ENCODE results near the gene ADAMTS16.

ADAMTS16 gene

GRCh38 chr5:5164163-5164562 lies 24.0 kb downstream of the ADAMTS16 start:
- H3K23ac ChIP-seq (ENCODE audit: low read depth, low read length, poor library complexity): no peak overlapping the region
- H2BK15ac ChIP-seq (ENCODE audit: low read length): no peak overlapping the region
- no peak overlapping the region for H4K91ac ChIP-seq (ENCODE audit: low read depth, low read length, poor library complexity)
- H3K18ac ChIP-seq (ENCODE audit: low read length): no peak overlapping the region
- peaks cover 0 to 1% of the 10 kb centered on the region in 2 donors for H3K9me3 ChIP-seq (replicated peaks in 1 of 2; ENCODE audit: control insufficient read depth in 2 of 2, insufficient read depth in 1 of 2, low read depth in 1 of 2, low read length in 2 of 2)
- no peak overlapping the region for H3K14ac ChIP-seq (ENCODE audit: low read length)
- no peak overlapping the region for H4K8ac ChIP-seq (ENCODE audit: low read depth, low read length)
- H3K27ac ChIP-seq (replicated peaks; ENCODE audit: low read length): no peak overlapping the region
- H3K4ac ChIP-seq (ENCODE audit: low read length): no peak overlapping the region
- WGBS, 2 donors (ENCODE audit: extremely low coverage in 2 of 2, insufficient read length in 2 of 2, insufficient replicate concordance in 1 of 2): no CpG with 5 or more reads among the region's 5 CpGs
- H2BK12ac ChIP-seq (ENCODE audit: low read length): no peak overlapping the region
- no peaks in the 10 kb centered on the region for H3K79me1 ChIP-seq (ENCODE audit: low read depth, low read length)
- no peak overlapping the region for H2BK5ac ChIP-seq (ENCODE audit: low read length)
- H3K27me3 ChIP-seq (ENCODE audit: control insufficient read depth in 3 of 3, insufficient read depth in 3 of 3, low read depth in 1 of 3, low read length in 3 of 3): no peaks in the 10 kb centered on the region
- H2BK120ac ChIP-seq (ENCODE audit: low read depth, low read length): no peak overlapping the region
- no peak overlapping the region for H2AFZ ChIP-seq (ENCODE audit: low read length)
- no peak for DNase-seq (ENCODE audit: low spot score)
- H3K36me3 ChIP-seq (replicated peaks in 1 of 2; ENCODE audit: control insufficient read depth in 2 of 2, insufficient read depth in 2 of 2, low read length in 2 of 2): no peaks in the 10 kb centered on the region
- H3K9ac ChIP-seq (ENCODE audit: low read depth, low read length, poor library complexity): no peak overlapping the region
- no peak overlapping the region for H3K4me2 ChIP-seq (ENCODE audit: insufficient read depth, low read length, poor library complexity, severe bottlenecking)
- H3K4me3 ChIP-seq (ENCODE audit: low read length in 2 of 2): no peak overlapping the region
- H2AK5ac ChIP-seq (ENCODE audit: low read depth, low read length): no peak overlapping the region
- no peaks in the 10 kb centered on the region for H3K4me1 ChIP-seq (ENCODE audit: control insufficient read depth in 2 of 2, insufficient read depth in 1 of 2, low read depth in 1 of 2, low read length in 2 of 2)

- H4K91ac ChIP-seq (ENCODE audit: low read depth, low read length, poor library complexity): no peak overlapping the region
- no peaks in the 10 kb centered on the region for H3K36me3 ChIP-seq (replicated peaks in 1 of 2; ENCODE audit: control insufficient read depth in 2 of 2, insufficient read depth in 2 of 2, low read length in 2 of 2)
- no peak overlapping the region for H2AK5ac ChIP-seq (ENCODE audit: low read depth, low read length)
- no peak overlapping the region for H3K14ac ChIP-seq (ENCODE audit: low read length)
- no peaks in the 10 kb centered on the region for H3K27me3 ChIP-seq (ENCODE audit: control insufficient read depth in 3 of 3, insufficient read depth in 3 of 3, low read depth in 1 of 3, low read length in 3 of 3)
- no peak overlapping the region for H2BK12ac ChIP-seq (ENCODE audit: low read length)
- H3K4me2 ChIP-seq (ENCODE audit: insufficient read depth, low read length, poor library complexity, severe bottlenecking): no peak overlapping the region
- H3K9ac ChIP-seq (ENCODE audit: low read depth, low read length, poor library complexity): no peak overlapping the region
- H3K9me3 ChIP-seq (replicated peaks in 1 of 2; ENCODE audit: control insufficient read depth in 2 of 2, insufficient read depth in 1 of 2, low read depth in 1 of 2, low read length in 2 of 2): peaks cover 0 to 1% of the 10 kb centered on the region in 2 donors
- DNase-seq (ENCODE audit: low spot score): no peak
- no CpG with 5 or more reads among the region's 9 CpGs for WGBS, 2 donors (ENCODE audit: extremely low coverage in 2 of 2, insufficient read length in 2 of 2, insufficient replicate concordance in 1 of 2)
- no peaks in the 10 kb centered on the region for H3K79me1 ChIP-seq (ENCODE audit: low read depth, low read length)
- no peak overlapping the region for H4K8ac ChIP-seq (ENCODE audit: low read depth, low read length)
- no peak overlapping the region for H3K27ac ChIP-seq (replicated peaks; ENCODE audit: low read length)
- no peak overlapping the region for H3K18ac ChIP-seq (ENCODE audit: low read length)
- no peak overlapping the region for H2AFZ ChIP-seq (ENCODE audit: low read length)
- no peak overlapping the region for H3K4me3 ChIP-seq (ENCODE audit: low read length in 2 of 2)
- no peak overlapping the region for H2BK5ac ChIP-seq (ENCODE audit: low read length)
- no peak overlapping the region for H3K4ac ChIP-seq (ENCODE audit: low read length)
- no peak overlapping the region for H2BK15ac ChIP-seq (ENCODE audit: low read length)
- no peaks in the 10 kb centered on the region for H3K4me1 ChIP-seq (ENCODE audit: control insufficient read depth in 2 of 2, insufficient read depth in 1 of 2, low read depth in 1 of 2, low read length in 2 of 2)
- H2BK120ac ChIP-seq (ENCODE audit: low read depth, low read length): no peak overlapping the region
- H3K23ac ChIP-seq (ENCODE audit: low read depth, low read length, poor library complexity): no peak overlapping the region
Measured at GRCh38 chr5:5165541-5166002, 25.4 kb downstream of the ADAMTS16 start.

GRCh38 chr5:5169466-5169865 lies 29.3 kb downstream of the ADAMTS16 start:
- H3K27me3 ChIP-seq (ENCODE audit: control insufficient read depth in 3 of 3, insufficient read depth in 3 of 3, low read depth in 1 of 3, low read length in 3 of 3): no peaks in the 10 kb centered on the region
- no peak overlapping the region for H3K18ac ChIP-seq (ENCODE audit: low read length)
- H3K4me3 ChIP-seq (ENCODE audit: low read length in 2 of 2): no peak overlapping the region
- H3K79me1 ChIP-seq (ENCODE audit: low read depth, low read length): no peaks in the 10 kb centered on the region
- H3K4me2 ChIP-seq (ENCODE audit: insufficient read depth, low read length, poor library complexity, severe bottlenecking): no peak overlapping the region
- H4K8ac ChIP-seq (ENCODE audit: low read depth, low read length): no peak overlapping the region
- H3K9ac ChIP-seq (ENCODE audit: low read depth, low read length, poor library complexity): no peak overlapping the region
- H2AFZ ChIP-seq (ENCODE audit: low read length): no peak overlapping the region
- no peak overlapping the region for H4K91ac ChIP-seq (ENCODE audit: low read depth, low read length, poor library complexity)
- WGBS, 2 donors (ENCODE audit: extremely low coverage in 2 of 2, insufficient read length in 2 of 2, insufficient replicate concordance in 1 of 2): no CpG with 5 or more reads among the region's 8 CpGs
- no peak overlapping the region for H2AK5ac ChIP-seq (ENCODE audit: low read depth, low read length)
- peaks cover 0 to 1% of the 10 kb centered on the region in 2 donors for H3K9me3 ChIP-seq (replicated peaks in 1 of 2; ENCODE audit: control insufficient read depth in 2 of 2, insufficient read depth in 1 of 2, low read depth in 1 of 2, low read length in 2 of 2)
- H2BK5ac ChIP-seq (ENCODE audit: low read length): no peak overlapping the region
- no peak overlapping the region for H3K23ac ChIP-seq (ENCODE audit: low read depth, low read length, poor library complexity)
- no peaks in the 10 kb centered on the region for H3K4me1 ChIP-seq (ENCODE audit: control insufficient read depth in 2 of 2, insufficient read depth in 1 of 2, low read depth in 1 of 2, low read length in 2 of 2)
- H2BK120ac ChIP-seq (ENCODE audit: low read depth, low read length): no peak overlapping the region
- H3K27ac ChIP-seq (replicated peaks; ENCODE audit: low read length): no peak overlapping the region
- H2BK15ac ChIP-seq (ENCODE audit: low read length): no peak overlapping the region
- H3K4ac ChIP-seq (ENCODE audit: low read length): no peak overlapping the region
- no peaks in the 10 kb centered on the region for H3K36me3 ChIP-seq (replicated peaks in 1 of 2; ENCODE audit: control insufficient read depth in 2 of 2, insufficient read depth in 2 of 2, low read length in 2 of 2)
- no peak overlapping the region for H2BK12ac ChIP-seq (ENCODE audit: low read length)
- no peak overlapping the region for H3K14ac ChIP-seq (ENCODE audit: low read length)
- no peak for DNase-seq (ENCODE audit: low spot score)

GRCh38 chr5:5178136-5178535 lies 38.0 kb downstream of the ADAMTS16 start:
- Histone ChIP-seq H3K27ac (replicated peaks; ENCODE audit: low read length) (no peak overlapping the region), H3K36me3 (replicated peaks in 1 of 2; ENCODE audit: control insufficient read depth in 2 of 2, insufficient read depth in 2 of 2, low read length in 2 of 2) (no peaks in the 10 kb centered on the region), H3K79me1 (ENCODE audit: low read depth, low read length) (no peaks in the 10 kb centered on the region), H3K27me3 (ENCODE audit: control insufficient read depth in 3 of 3, insufficient read depth in 3 of 3, low read depth in 1 of 3, low read length in 3 of 3) (peaks cover 0 to 10% (median 1%) of the 10 kb centered on the region in 3 experiments), H3K18ac (ENCODE audit: low read length) (no peak overlapping the region), H4K8ac (ENCODE audit: low read depth, low read length) (no peak overlapping the region), H3K14ac (ENCODE audit: low read length) (no peak overlapping the region), H3K4me1 (ENCODE audit: control insufficient read depth in 2 of 2, insufficient read depth in 1 of 2, low read depth in 1 of 2, low read length in 2 of 2) (peaks cover 1 to 13% of the 10 kb centered on the region in 2 donors), H2BK15ac (ENCODE audit: low read length) (no peak overlapping the region), H2AFZ (ENCODE audit: low read length) (no peak overlapping the region), H3K4me3 (ENCODE audit: low read length in 2 of 2) (no peak overlapping the region), H3K9ac (ENCODE audit: low read depth, low read length, poor library complexity) (no peak overlapping the region), H2BK12ac (ENCODE audit: low read length) (no peak overlapping the region), H3K9me3 (replicated peaks in 1 of 2; ENCODE audit: control insufficient read depth in 2 of 2, insufficient read depth in 1 of 2, low read depth in 1 of 2, low read length in 2 of 2) (peaks cover 0 to 2% of the 10 kb centered on the region in 2 donors), H3K23ac (ENCODE audit: low read depth, low read length, poor library complexity) (no peak overlapping the region), H2BK5ac (ENCODE audit: low read length) (no peak overlapping the region), H2BK120ac (ENCODE audit: low read depth, low read length) (no peak overlapping the region), H3K4me2 (ENCODE audit: insufficient read depth, low read length, poor library complexity, severe bottlenecking) (no peak overlapping the region), H3K4ac (ENCODE audit: low read length) (no peak overlapping the region), H4K91ac (ENCODE audit: low read depth, low read length, poor library complexity) (no peak overlapping the region), H2AK5ac (ENCODE audit: low read depth, low read length) (no peak overlapping the region)
- WGBS, 2 donors (ENCODE audit: extremely low coverage in 2 of 2, insufficient read length in 2 of 2, insufficient replicate concordance in 1 of 2): no CpG with 5 or more reads among the region's 4 CpGs
- no peak for DNase-seq (ENCODE audit: low spot score)
